ENCODE measurements around the gene PDPK1.

Gene PDPK1

DNA sequence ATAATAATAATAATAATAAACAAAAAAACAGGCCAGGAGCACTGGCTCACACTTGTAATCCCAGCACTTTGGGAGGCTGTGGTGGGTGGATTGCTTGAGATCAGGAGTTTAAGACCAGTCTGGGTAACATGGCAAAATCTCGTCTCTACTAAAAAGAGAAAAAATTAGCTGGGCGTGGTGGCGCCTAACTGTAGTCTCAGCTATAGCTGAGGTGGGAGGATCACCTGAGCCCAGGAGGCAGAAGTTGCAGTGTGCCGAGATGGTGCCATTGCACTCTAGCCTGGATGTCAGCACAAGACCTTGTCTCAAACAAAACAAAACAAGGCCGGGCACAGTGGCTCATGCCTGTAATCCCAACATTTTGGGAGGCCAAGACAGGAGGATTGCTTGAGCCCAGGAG lies 42.8 kb upstream of the PDPK1 start:
- TF ChIP-seq, protein P1, sequence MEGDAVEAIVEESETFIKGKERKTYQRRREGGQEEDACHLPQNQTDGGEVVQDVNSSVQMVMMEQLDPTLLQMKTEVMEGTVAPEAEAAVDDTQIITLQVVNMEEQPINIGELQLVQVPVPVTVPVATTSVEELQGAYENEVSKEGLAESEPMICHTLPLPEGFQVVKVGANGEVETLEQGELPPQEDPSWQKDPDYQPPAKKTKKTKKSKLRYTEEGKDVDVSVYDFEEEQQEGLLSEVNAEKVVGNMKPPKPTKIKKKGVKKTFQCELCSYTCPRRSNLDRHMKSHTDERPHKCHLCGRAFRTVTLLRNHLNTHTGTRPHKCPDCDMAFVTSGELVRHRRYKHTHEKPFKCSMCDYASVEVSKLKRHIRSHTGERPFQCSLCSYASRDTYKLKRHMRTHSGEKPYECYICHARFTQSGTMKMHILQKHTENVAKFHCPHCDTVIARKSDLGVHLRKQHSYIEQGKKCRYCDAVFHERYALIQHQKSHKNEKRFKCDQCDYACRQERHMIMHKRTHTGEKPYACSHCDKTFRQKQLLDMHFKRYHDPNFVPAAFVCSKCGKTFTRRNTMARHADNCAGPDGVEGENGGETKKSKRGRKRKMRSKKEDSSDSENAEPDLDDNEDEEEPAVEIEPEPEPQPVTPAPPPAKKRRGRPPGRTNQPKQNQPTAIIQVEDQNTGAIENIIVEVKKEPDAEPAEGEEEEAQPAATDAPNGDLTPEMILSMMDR (IDR thresholded peaks at IDR 0.05) = no peak
- no peak for TF ChIP-seq ZFX (IDR thresholded peaks at IDR 0.05; ENCODE audit: borderline replicate concordance)

DNA sequence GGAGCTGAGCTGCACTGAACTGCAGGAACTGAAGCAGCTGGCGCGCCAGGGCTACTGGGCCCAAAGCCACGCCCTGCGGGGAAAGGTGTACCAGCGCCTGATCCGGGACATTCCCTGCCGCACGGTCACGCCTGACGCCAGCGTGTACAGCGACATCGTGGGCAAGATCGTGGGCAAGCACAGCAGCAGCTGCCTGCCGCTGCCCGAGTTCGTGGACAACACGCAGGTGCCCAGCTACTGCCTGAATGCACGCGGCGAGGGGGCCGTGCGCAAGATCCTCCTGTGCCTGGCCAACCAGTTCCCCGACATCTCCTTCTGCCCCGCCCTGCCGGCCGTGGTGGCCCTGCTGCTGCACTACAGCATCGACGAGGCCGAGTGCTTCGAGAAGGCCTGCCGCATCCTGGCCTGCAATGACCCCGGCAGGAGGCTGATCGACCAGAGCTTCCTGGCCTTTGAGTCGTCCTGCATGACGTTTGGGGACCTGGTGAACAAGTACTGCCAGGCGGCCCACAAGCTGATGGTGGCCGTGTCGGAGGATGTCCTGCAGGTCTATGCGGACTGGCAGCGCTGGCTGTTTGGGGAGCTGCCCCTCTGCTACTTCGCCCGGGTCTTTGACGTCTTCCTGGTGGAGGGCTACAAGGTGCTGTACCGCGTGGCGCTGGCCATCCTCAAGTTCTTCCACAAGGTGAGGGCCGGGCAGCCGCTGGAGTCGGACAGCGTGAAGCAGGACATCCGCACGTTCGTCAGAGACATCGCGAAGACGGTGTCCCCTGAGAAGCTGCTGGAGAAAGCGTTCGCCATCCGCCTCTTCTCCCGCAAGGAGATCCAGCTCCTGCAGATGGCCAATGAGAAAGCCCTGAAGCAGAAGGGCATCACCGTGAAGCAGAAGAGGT lies 41.4 kb upstream of the PDPK1 start:
- TF ChIP-seq, protein P1 (IDR thresholded peaks at IDR 0.05) = no peak
- no peak for TF ChIP-seq ZFX (IDR thresholded peaks at IDR 0.05; ENCODE audit: borderline replicate concordance)
- peak overlapping the region; percentile 76 for H3K27ac ChIP-seq

More for the DNA sequence above, 42.8 kb upstream of the PDPK1 start:
- peak overlapping the region; percentile 76 for H3K27ac ChIP-seq

DNA sequence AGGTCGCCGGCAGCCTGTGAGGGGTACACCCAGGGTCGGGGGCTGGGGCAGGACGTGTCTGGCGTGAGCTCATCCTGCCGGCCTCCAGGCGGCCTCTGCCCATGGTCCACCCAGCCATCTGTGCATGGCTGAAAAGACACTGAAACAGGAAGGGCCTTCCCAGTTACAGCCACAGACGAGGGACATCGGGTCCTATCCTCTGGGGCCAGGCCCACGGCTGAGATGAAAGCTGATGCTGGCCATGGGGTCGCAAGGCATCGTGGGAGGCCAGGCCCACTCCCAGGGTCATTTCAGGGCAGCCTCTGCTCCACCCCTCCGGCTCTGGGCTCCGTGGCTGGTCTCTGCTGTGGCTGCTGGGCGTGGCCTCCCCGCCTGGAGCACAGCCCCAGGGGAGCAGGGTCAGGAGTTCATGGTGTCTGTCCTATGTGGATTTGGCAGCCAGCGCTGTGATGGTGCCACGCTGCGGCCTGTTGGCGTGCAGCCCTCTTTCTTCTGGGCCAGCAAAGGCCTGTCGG lies 40.6 kb upstream of the PDPK1 start:
- no peak for TF ChIP-seq ZFX (IDR thresholded peaks at IDR 0.05; ENCODE audit: borderline replicate concordance)
- TF ChIP-seq, protein P1 (IDR thresholded peaks at IDR 0.05) = no peak
- H3K27ac ChIP-seq = peak overlapping the region; percentile 76

DNA sequence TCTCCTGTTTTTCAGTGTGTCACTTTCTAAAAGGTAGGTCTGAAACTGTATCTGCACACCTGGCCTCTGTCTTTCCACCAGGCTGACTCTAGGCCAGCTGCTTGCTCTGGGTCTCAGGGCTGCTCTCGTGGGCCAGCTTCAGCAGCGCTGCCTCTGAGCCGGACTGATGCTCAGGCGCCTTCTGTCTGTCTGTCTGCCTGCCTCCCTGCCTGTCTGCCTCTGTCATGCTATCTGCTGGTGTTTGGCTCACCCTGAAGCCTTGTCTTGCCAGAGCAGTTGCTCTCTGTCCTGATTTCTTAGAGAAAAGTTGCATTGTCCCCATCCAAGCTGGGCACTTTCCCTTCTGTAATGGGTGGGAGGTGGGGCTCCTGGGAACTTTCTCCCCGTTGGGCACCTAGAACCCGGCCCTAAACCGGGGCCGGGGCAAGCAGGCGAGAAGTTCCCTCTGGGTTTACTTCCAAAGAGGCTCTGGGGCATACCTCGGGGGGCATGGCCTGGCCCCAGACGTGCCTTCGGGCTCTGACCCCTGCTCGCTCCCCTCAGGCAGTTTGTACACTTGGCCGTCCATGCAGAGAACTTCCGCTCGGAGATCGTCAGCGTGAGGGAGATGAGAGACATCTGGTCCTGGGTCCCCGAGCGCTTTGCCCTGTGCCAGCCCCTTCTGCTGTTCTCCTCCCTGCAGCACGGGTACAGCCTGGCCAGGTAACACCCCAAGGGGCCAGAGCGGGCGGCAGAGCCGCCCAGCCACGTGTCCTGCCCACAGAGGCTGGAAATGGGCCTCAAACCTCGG lies 39.9 kb upstream of the PDPK1 start:
- H3K27ac ChIP-seq = peak overlapping the region; percentile 76; the same call in 1 of the 2 replicates
- TF ChIP-seq, protein P1 (IDR thresholded peaks at IDR 0.05) = no peak
- no peak for TF ChIP-seq ZFX (IDR thresholded peaks at IDR 0.05; ENCODE audit: borderline replicate concordance)

DNA sequence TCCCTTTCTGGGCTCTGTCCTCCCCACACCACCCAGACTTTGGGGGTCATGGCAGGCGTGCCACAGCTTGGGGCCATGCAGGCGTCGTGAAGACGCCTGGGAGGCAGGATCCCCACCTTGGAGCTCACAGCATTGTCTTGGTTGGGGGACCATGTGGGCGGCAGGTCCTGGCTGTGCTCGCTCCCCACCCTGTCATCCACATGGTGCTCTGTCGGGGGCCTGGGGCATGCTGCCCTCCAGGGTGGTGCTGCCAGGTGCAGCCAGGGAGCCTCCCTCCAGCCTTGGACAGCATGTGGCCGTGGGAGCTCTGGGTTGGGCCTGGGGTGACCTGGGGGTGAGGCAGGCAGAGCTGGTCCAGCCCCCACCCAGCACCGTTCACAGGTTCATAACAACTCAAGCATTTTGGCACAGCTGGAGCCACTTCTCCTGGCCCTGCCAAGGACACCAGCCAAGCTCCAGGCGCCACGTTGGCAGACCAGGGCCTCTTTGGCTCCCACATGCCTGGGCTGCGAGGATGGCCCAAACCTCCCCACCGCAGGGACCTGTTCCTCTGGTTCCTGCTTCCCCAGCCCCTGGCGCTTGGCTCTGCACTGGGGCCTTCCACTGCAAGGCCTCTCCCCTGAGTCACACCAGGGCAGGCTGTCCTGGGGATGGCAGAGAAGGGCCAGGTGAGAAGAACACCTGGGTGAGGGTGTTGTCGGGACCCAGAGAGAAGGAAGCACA lies 39.1 kb upstream of the PDPK1 start:
- TF ChIP-seq, protein P1 (IDR thresholded peaks at IDR 0.05) = no peak
- no peak for TF ChIP-seq ZFX (IDR thresholded peaks at IDR 0.05; ENCODE audit: borderline replicate concordance)
- no peak overlapping the region for H3K27ac ChIP-seq

DNA sequence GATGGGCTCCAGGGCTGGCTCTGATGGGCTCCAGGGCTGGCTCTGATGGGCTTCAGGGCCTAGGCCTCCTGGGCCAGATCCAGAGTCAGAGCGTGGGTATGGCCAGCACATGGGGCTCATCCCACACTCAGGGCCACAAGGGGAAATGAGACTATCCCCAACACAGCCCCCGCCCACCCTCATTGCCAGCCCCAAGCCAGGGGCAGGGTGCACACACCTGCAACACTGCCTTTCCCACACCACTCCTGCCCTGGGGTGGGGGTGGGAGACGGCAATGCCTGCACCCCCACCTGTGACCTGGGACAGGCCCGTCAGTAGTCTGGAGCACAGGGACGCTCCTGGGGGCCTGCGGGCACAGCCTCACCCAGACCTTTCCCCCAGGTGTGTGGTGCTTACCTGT lies 38.4 kb upstream of the PDPK1 start:
- TF ChIP-seq, protein P1 (IDR thresholded peaks at IDR 0.05) = no peak
- TF ChIP-seq ZFX (IDR thresholded peaks at IDR 0.05; ENCODE audit: borderline replicate concordance) = no peak
- H3K27ac ChIP-seq = no peak overlapping the region
